ENCODE results near the gene HECW1.

The HECW1 gene

DNA sequence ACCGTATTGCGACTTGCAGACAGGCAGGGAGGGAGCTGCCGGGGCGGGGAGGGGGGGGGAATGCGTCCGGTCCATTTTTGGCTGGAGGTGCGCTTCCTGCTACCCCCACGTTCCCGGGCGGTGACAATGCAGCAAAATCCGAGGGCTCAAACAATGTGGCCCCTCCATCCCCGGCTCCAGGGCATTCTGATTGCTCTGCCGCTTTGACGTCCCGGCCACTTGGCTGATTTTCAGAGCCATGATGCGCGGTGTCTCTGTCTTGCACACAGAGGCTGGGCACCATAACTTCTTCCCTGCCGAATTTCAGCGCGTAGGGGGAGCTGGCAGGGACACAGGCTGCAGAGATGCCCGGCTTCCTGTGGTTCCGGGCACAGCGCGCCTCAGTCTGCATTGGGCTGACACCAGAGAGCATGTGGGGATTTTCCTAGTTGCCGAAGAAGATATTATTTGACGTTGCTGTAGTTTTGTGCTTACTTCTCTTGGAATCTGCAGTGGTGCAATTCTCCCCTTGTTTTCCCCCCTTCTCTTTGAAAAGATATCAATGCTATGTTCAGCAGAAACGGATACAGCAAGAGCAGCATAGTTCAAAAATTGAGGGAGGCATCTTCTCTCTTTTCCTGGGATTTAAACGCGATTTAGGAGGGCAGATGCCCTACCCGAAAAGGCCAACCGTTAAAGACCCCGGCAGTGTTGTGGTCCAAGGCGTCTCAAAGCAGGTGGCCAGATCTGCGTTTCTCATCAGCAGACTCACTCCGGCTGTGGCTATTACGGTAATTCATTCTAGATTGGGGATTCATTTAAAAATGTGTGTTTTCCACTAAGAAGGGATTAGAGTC, 1.4 kb downstream of the HECW1 start:
- Histone ChIP-seq H3K4me1 (ENCODE audit: control insufficient read depth, low read depth, low read length) (peaks cover 13% of the 10 kb centered on the region), H3K36me3 (ENCODE audit: control insufficient read depth, low read depth, low read length) (no peaks in the 10 kb centered on the region), H3K27me3 (ENCODE audit: control insufficient read depth, insufficient read depth, low read length) (peaks cover 40% of the 10 kb centered on the region), H3K9ac (ENCODE audit: low read length) (peak overlapping the region; percentile 50), H3K9me3 (ENCODE audit: control insufficient read depth, low read depth, low read length) (no peaks in the 10 kb centered on the region), H3K4me3 (ENCODE audit: low read length) (peak overlapping the region; percentile 77), H3K27ac (ENCODE audit: low read length) (no peak overlapping the region)

DNA sequence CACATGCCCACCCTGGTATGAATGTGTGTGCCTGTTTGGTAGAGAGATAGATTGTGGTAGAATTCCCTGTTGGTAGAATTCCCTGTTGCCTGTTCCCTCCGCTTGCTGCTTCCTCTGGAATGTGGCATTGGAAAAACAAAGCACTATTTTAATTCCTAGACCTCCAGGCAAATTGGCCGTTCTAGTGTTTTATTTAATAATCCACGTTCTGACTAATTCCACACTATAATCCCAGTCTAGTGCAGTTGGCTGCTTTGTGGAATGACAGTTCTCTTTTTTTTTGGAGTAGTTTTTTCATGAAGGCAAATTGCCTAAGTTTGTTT, 2.0 kb downstream of the HECW1 start:
- Histone ChIP-seq H3K4me1 (ENCODE audit: control insufficient read depth, low read depth, low read length) (peaks cover 17% of the 10 kb centered on the region), H3K27me3 (ENCODE audit: control insufficient read depth, insufficient read depth, low read length) (peaks cover 40% of the 10 kb centered on the region), H3K27ac (ENCODE audit: low read length) (no peak overlapping the region), H3K4me3 (ENCODE audit: low read length) (peak overlapping the region; percentile 77), H3K9me3 (ENCODE audit: control insufficient read depth, low read depth, low read length) (no peaks in the 10 kb centered on the region), H3K36me3 (ENCODE audit: control insufficient read depth, low read depth, low read length) (no peaks in the 10 kb centered on the region), H3K9ac (ENCODE audit: low read length) (no peak overlapping the region)

DNA sequence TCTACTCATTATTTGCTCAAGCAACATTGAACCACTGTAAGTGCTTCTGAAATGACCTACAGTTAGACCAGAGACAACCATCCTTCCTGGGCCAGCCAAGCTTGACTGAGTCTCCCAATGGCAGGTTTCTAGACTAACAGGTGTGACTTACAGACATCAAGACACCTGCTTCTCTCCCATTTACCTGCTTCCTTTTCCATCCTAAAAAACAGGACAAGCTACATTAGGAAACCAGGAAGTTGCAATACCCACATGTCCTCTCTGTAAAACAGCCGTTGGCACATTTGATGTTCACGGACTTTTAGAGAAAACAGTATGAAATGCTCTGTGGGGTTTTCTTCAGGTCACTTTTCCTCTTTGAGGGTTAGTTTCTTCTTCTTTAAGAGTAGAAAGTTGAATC, 4.0 kb downstream of the HECW1 start:
- Histone ChIP-seq H3K27me3 (ENCODE audit: control insufficient read depth, insufficient read depth, low read length) (peaks cover 31% of the 10 kb centered on the region), H3K36me3 (ENCODE audit: control insufficient read depth, low read depth, low read length) (no peaks in the 10 kb centered on the region), H3K4me1 (ENCODE audit: control insufficient read depth, low read depth, low read length) (peaks cover 23% of the 10 kb centered on the region), H3K9me3 (ENCODE audit: control insufficient read depth, low read depth, low read length) (no peaks in the 10 kb centered on the region), H3K4me3 (ENCODE audit: low read length) (no peak overlapping the region), H3K9ac (ENCODE audit: low read length) (no peak overlapping the region), H3K27ac (ENCODE audit: low read length) (no peak overlapping the region)

DNA sequence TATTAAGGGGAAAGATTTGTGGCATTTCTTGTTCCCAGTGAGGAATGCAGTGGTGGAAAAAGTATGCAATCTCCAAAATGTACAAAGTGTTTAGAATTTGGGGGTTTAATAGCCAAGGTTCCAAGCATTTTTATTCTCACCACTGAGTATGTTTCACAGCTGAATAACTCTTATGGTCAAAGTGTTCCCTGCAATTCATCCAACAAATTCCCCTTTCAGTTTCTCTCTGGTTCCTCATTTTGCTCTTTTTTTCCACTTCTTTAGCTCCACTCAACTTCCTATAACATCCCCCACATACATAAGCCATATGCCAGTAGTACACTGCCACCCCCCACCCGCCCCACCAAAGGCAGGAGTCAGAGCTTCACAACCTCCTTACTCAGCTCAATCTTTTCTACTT, 4.6 kb downstream of the HECW1 start:
- H3K9me3 ChIP-seq (ENCODE audit: control insufficient read depth, low read depth, low read length) = no peaks in the 10 kb centered on the region
- H3K4me1 ChIP-seq (ENCODE audit: control insufficient read depth, low read depth, low read length) = peaks cover 23% of the 10 kb centered on the region
- no peak overlapping the region for H3K27ac ChIP-seq (ENCODE audit: low read length)
- H3K36me3 ChIP-seq (ENCODE audit: control insufficient read depth, low read depth, low read length) = no peaks in the 10 kb centered on the region
- no peak overlapping the region for H3K4me3 ChIP-seq (ENCODE audit: low read length)
- H3K9ac ChIP-seq (ENCODE audit: low read length) = no peak overlapping the region
- peaks cover 25% of the 10 kb centered on the region for H3K27me3 ChIP-seq (ENCODE audit: control insufficient read depth, insufficient read depth, low read length)

DNA sequence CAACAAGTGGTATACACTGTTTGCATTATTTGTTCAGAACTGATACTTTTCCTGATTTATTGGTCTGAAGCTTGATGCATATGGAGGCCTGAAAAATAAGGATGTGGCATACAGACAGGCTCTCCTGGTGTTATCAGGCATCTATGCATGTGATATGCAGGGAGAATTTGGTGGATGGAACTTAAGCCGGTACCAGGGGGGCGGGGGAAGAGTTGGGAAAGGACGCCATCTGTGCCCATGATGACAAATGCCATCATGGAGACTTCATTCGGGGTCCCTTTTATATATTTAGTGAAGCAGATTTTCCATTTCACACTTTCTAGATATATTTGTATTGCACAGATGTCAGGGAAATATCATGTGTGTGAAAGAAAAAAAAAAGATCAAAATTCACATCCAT, 5.4 kb downstream of the HECW1 start:
- Histone ChIP-seq H3K27ac (ENCODE audit: low read length) (no peak overlapping the region), H3K36me3 (ENCODE audit: control insufficient read depth, low read depth, low read length) (no peaks in the 10 kb centered on the region), H3K4me1 (ENCODE audit: control insufficient read depth, low read depth, low read length) (peaks cover 23% of the 10 kb centered on the region), H3K9ac (ENCODE audit: low read length) (no peak overlapping the region), H3K4me3 (ENCODE audit: low read length) (no peak overlapping the region), H3K27me3 (ENCODE audit: control insufficient read depth, insufficient read depth, low read length) (peaks cover 21% of the 10 kb centered on the region), H3K9me3 (ENCODE audit: control insufficient read depth, low read depth, low read length) (no peaks in the 10 kb centered on the region)

DNA sequence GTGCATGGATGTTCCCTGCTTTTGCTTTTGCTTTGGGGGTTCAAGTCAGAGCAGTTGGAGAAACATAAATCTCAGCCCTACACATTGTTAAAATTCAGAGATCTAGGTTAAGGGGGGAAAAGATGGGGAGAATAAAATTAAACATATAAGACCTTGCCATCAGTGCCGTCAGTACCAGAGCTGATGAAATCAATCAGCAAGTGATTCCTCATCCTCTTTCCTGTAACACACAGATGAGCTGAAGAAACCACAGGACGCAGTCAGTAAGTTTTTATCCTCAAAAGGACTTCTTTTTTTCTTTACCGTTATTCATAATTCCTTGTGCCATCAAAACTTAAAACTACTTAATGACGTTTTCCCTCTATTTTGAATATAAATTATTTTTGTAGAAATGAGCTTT, 5.9 kb downstream of the HECW1 start:
- Histone ChIP-seq H3K27me3 (ENCODE audit: control insufficient read depth, insufficient read depth, low read length) (peaks cover 21% of the 10 kb centered on the region), H3K27ac (ENCODE audit: low read length) (no peak overlapping the region), H3K36me3 (ENCODE audit: control insufficient read depth, low read depth, low read length) (no peaks in the 10 kb centered on the region), H3K4me3 (ENCODE audit: low read length) (no peak overlapping the region), H3K4me1 (ENCODE audit: control insufficient read depth, low read depth, low read length) (peaks cover 23% of the 10 kb centered on the region), H3K9ac (ENCODE audit: low read length) (no peak overlapping the region), H3K9me3 (ENCODE audit: control insufficient read depth, low read depth, low read length) (no peaks in the 10 kb centered on the region)

DNA sequence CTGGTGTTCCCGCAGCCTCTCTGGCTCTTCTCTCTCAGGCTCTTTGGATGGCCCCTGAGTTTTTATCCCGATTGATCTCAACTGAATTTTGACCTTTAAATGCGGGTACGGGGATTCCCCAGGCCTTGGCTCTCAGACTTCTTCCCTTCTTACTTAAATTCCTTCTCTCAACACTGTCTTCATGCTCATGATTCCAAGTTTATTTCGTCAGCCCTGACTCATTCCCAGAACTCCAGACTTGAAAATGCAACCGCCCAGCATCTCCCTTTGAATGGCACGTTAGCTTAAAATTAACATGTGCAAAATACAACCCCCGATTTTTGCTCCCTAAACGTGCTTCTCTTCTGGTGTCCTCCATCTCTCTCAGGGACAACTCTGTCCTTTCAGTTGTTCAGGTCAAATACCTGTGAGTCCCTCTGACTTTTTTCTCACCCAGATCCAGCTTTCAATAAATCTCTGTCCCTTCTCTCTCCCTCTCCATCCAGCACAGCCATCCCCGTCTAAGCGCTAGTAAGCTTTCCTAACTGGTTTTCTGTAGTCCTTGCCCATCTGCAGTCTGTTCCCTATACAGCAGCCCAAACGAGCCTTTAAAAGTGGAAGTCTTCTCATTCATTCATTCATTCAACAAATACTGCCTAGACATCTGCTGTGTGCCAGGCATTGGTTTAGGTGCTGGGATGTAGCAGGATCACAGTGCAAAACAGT, 7.1 kb downstream of the HECW1 start:
- Histone ChIP-seq H3K9ac (ENCODE audit: low read length) (no peak overlapping the region), H3K27me3 (ENCODE audit: control insufficient read depth, insufficient read depth, low read length) (peaks cover 10% of the 10 kb centered on the region), H3K9me3 (ENCODE audit: control insufficient read depth, low read depth, low read length) (no peaks in the 10 kb centered on the region), H3K36me3 (ENCODE audit: control insufficient read depth, low read depth, low read length) (no peaks in the 10 kb centered on the region), H3K4me1 (ENCODE audit: control insufficient read depth, low read depth, low read length) (peaks cover 18% of the 10 kb centered on the region), H3K27ac (ENCODE audit: low read length) (no peak overlapping the region), H3K4me3 (ENCODE audit: low read length) (no peak overlapping the region)

DNA sequence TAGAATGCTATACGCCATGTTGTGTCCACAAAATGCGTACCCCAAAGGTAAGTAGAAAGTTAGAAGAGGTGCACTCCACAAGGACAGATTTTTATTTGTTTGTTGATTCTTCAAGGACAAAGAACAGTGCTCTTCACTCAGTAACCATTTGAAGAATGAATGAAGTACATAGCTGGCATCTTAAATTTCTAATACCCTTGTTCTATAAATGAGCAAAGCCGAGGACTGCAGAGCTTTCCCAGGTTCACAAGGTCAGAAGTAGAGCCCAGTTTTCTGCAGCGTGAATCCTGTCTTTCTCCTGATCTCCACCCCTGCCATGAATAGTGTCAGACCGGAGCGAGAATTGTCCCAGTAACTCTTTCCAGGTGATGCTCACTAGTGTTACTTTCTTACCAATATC, 9.5 kb downstream of the HECW1 start:
- Histone ChIP-seq H3K27me3 (ENCODE audit: control insufficient read depth, insufficient read depth, low read length) (no peaks in the 10 kb centered on the region), H3K4me3 (ENCODE audit: low read length) (no peak overlapping the region), H3K27ac (ENCODE audit: low read length) (no peak overlapping the region), H3K4me1 (ENCODE audit: control insufficient read depth, low read depth, low read length) (peaks cover 14% of the 10 kb centered on the region), H3K9ac (ENCODE audit: low read length) (no peak overlapping the region), H3K36me3 (ENCODE audit: control insufficient read depth, low read depth, low read length) (no peaks in the 10 kb centered on the region), H3K9me3 (ENCODE audit: control insufficient read depth, low read depth, low read length) (no peaks in the 10 kb centered on the region)

DNA sequence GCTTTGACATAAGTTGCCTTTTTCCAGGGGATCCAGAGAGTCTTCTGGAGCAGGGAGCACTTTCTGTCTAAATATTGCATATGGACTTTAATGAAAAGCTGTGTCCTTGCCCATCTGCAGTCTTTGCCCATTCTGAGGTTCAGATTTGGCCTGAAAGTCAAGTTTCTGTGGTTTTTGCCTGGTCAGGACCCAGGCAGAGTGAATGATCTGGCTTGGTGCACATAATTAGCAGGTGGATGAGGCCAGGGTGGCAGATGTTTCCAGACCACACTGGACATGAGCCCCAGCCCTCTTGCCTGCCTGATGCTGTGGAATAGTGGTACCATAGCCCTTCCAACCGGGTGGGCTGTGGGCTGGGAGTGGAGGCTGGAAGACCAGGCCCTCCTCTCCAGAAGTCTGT, 11.0 kb downstream of the HECW1 start:
- Histone ChIP-seq H3K9me3 (ENCODE audit: control insufficient read depth, low read depth, low read length) (no peaks in the 10 kb centered on the region), H3K27me3 (ENCODE audit: control insufficient read depth, insufficient read depth, low read length) (no peaks in the 10 kb centered on the region), H3K4me1 (ENCODE audit: control insufficient read depth, low read depth, low read length) (peaks cover 14% of the 10 kb centered on the region), H3K27ac (ENCODE audit: low read length) (no peak overlapping the region), H3K9ac (ENCODE audit: low read length) (no peak overlapping the region), H3K4me3 (ENCODE audit: low read length) (no peak overlapping the region), H3K36me3 (ENCODE audit: control insufficient read depth, low read depth, low read length) (no peaks in the 10 kb centered on the region)

DNA sequence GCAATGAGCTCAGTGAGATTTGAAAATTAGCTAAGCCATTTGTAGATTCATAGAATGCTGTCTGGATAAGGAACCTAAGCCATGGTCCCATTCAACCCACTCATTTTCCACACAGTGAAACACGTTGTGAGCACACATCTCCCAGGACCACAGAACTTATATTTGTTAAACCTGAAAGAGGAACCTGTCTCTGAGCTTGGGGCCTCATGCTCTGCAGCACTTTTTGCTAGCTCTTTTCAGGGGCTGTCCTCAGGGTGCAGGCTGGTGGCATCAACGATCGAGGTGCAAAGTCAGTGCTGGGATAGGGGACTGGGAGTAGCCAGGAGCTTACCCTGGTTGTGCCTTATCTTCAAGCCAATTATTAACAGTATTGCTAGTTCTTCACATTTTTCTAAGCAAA, 11.9 kb downstream of the HECW1 start:
- Histone ChIP-seq H3K4me3 (ENCODE audit: low read length) (no peak overlapping the region), H3K9ac (ENCODE audit: low read length) (no peak overlapping the region), H3K4me1 (ENCODE audit: control insufficient read depth, low read depth, low read length) (peaks cover 6% of the 10 kb centered on the region), H3K36me3 (ENCODE audit: control insufficient read depth, low read depth, low read length) (no peaks in the 10 kb centered on the region), H3K27me3 (ENCODE audit: control insufficient read depth, insufficient read depth, low read length) (no peaks in the 10 kb centered on the region), H3K9me3 (ENCODE audit: control insufficient read depth, low read depth, low read length) (no peaks in the 10 kb centered on the region), H3K27ac (ENCODE audit: low read length) (no peak overlapping the region)

DNA sequence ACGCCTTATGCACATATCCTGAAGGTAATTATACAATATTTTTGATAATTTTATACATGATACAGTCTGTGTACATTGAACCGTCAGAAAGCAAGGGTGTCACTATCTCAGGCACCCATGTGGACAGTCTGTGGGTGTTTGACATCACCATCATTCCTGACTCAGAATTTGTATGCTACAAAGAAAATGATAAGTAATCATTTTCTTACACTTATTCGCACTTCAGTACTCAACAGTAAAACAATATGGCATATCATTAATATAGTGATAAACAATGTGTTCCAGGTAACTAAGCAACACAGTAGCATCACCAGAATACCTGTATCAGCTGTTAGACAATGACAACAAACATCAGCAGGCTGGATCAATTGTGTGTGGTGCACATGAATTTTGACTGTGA, 17.9 kb downstream of the HECW1 start:
- H3K27me3 ChIP-seq (ENCODE audit: control insufficient read depth, insufficient read depth, low read length) = no peaks in the 10 kb centered on the region
- no peak overlapping the region for H3K27ac ChIP-seq (ENCODE audit: low read length)
- no peak overlapping the region for H3K4me3 ChIP-seq (ENCODE audit: low read length)
- no peaks in the 10 kb centered on the region for H3K9me3 ChIP-seq (ENCODE audit: control insufficient read depth, low read depth, low read length)
- no peaks in the 10 kb centered on the region for H3K36me3 ChIP-seq (ENCODE audit: control insufficient read depth, low read depth, low read length)
- no peak overlapping the region for H3K9ac ChIP-seq (ENCODE audit: low read length)
- peaks cover 12% of the 10 kb centered on the region for H3K4me1 ChIP-seq (ENCODE audit: control insufficient read depth, low read depth, low read length)

DNA sequence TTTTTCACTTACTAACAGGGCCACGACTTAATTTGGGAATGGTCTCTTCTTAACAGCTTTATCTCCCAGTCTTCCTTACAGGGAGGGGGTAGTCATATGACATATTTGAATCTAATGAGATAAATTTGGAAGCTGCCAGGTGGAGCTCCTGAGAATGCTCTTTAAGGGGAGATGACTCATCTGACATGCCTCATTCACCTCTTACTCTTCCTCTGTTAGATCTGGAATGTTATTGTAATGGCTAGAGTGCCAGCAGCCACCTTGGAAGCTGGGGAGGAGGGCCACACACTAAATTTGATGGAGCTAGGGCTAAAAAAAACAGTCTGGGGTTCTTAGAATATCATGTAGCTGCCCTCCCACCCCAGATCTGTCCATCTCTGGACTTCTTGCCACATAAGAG, 22.7 kb downstream of the HECW1 start:
- Histone ChIP-seq H3K9me3 (ENCODE audit: control insufficient read depth, low read depth, low read length) (no peaks in the 10 kb centered on the region), H3K4me1 (ENCODE audit: control insufficient read depth, low read depth, low read length) (peaks cover 51% of the 10 kb centered on the region), H3K27me3 (ENCODE audit: control insufficient read depth, insufficient read depth, low read length) (no peaks in the 10 kb centered on the region), H3K27ac (ENCODE audit: low read length) (no peak overlapping the region), H3K4me3 (ENCODE audit: low read length) (no peak overlapping the region), H3K9ac (ENCODE audit: low read length) (no peak overlapping the region), H3K36me3 (ENCODE audit: control insufficient read depth, low read depth, low read length) (no peaks in the 10 kb centered on the region)

Measured in iPS-18a (cell line).